Adrenal gland (tissue), 5 donors: Measurements from ENCODE around the gene SIGLEC9.

Experiments
- POLR2A ChIP-seq, 2 donors: fragments of 450-650 bp; IDR thresholded peaks; one replicate each; pipeline ENCODE4 v1.6.1; 2017; ENCODE audit warnings: antibody characterized with exemption in 2 of 2, mild to moderate bottlenecking in 2 of 2, moderate library complexity in 1 of 2
- TF ChIP-seq, protein P1 (sequence below), 6 experiments: fragments of 450-650 bp in 4 of 6; fragments of 200-600 bp in 2 of 6; sonication (generic) in 1 of 6; IDR thresholded peaks; 1 replicate in 5 of 6; 2 replicates in 1 of 6; pipeline versions ENCODE4 v1.5.1 to v1.8.0; 2016 to 2021; ENCODE audit warnings: antibody characterized with exemption in 6 of 6, mild to moderate bottlenecking in 2 of 6, moderate library complexity in 1 of 6
- donor health status: DM: no; HTN: no; CAD: no.

DNA sequence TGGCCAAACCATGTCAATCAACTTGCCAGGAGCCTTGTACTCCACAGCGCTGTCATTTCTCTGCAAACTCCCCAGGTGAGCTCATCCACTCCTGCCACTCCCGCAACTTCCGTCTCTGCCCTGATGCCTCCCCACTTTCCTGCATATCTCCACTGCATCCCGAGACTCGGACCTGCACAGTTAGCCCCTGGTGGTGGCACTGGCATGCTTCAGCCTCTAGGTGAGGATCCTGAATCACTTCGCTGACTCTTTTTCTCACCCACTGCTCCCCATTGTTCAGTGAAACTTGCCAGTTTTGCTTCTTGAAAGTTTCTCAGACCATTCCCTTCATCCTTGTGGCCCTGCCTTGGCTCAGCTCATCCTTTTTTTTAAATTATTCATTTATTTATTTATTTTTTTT lies 13.1 kb upstream of the SIGLEC9 start:
- TF ChIP-seq, protein P1, sequence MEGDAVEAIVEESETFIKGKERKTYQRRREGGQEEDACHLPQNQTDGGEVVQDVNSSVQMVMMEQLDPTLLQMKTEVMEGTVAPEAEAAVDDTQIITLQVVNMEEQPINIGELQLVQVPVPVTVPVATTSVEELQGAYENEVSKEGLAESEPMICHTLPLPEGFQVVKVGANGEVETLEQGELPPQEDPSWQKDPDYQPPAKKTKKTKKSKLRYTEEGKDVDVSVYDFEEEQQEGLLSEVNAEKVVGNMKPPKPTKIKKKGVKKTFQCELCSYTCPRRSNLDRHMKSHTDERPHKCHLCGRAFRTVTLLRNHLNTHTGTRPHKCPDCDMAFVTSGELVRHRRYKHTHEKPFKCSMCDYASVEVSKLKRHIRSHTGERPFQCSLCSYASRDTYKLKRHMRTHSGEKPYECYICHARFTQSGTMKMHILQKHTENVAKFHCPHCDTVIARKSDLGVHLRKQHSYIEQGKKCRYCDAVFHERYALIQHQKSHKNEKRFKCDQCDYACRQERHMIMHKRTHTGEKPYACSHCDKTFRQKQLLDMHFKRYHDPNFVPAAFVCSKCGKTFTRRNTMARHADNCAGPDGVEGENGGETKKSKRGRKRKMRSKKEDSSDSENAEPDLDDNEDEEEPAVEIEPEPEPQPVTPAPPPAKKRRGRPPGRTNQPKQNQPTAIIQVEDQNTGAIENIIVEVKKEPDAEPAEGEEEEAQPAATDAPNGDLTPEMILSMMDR (IDR thresholded peaks at IDR 0.05) = peak in 1 of 6 experiments; percentile 14
- no peak for TF ChIP-seq POLR2A (IDR thresholded peaks at IDR 0.05)
